SK-N-SH (cell line): ENCODE data around the gene TTC21B.

Source experiments
- EZH2phosphoT487 ChIP-seq: fragments of 200-600 bp; sonication (generic); IDR thresholded peaks from 2 replicates; pipeline ENCODE4 v1.6.1; 2017; ENCODE audit warnings: low read depth, mixed run types, mild to moderate bottlenecking, antibody characterized with exemption, moderate library complexity, borderline replicate concordance
- FOSL2 ChIP-seq: IDR thresholded peaks from 2 replicates; pipeline ENCODE4 v1.4.0; 2012; ENCODE audit warnings: low read depth, mild to moderate bottlenecking, moderate library complexity, borderline replicate concordance

DNA sequence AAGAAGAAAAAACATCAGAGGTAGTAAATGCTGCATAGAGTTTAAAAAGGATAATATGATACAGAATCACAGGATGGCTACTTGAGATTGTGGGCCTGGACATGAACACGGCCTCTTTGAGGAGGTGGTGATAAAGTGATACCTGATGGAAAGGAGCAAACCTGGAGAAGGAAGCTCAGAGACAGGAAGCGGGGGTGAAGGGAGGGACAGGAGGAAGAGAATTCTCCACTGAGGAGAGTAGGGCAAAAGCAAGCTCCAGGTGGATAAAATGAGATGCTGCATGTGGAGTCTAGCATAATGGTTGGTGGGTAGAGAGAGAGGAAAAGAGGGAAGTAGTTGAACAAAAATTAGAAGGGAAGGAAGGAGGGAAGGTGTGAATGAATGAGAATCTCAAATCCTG is 82.6 kb downstream of the TTC21B start:
- no peak for TF ChIP-seq EZH2phosphoT487
- no peak for TF ChIP-seq FOSL2
